ENCODE data around the gene UBR4. TPM values are rescaled to one million over a fixed set of nuclear protein-coding genes. Genes with fewer than 3 reads are reported as not detected.

The UBR4 gene
- polyA plus RNA-seq, 3 donors from 2014 or later, result 1.5 to 23.7 (median 8.0) TPM

GRCh38 chr1:19045898-19046880, 163.9 kb downstream of the UBR4 start:
- Mint-ChIP-seq H3K9me3 (no peaks in the 10 kb centered on the region), H3K27me3 (ENCODE audit: low read depth in 3 of 3) (peaks cover 6 to 15% (median 10%) of the 10 kb centered on the region in 3 donors), H3K4me1 (peaks cover 6 to 7% of the 10 kb centered on the region in 2 donors), H3K27ac (peak overlapping the region in 1 of 6 donors; percentile 68), H3K36me3 (no peaks in the 10 kb centered on the region), H3K4me3 (peak overlapping the region in 1 of 5 donors; percentile 77)
- no peak for DNase-seq

- H3K27me3 Mint-ChIP-seq (ENCODE audit: low read depth in 3 of 3), result peaks cover 8 to 12% (median 10%) of the 10 kb centered on the region in 3 donors
- peak overlapping the region in 3 of 5 donors; percentile 17 to 77 (median 38) for H3K4me3 Mint-ChIP-seq
- H3K4me1 Mint-ChIP-seq, result peaks cover 6 to 7% of the 10 kb centered on the region in 2 donors
- H3K27ac Mint-ChIP-seq, result peak overlapping the region in 1 of 6 donors; percentile 68
- no peaks in the 10 kb centered on the region for H3K9me3 Mint-ChIP-seq
- no peaks in the 10 kb centered on the region for H3K36me3 Mint-ChIP-seq
- DNase-seq, result peak; percentile 22 to 62 (median 22)
Measured at GRCh38 chr1:19044975-19045831, 164.9 kb downstream of the UBR4 start.

DNA sequence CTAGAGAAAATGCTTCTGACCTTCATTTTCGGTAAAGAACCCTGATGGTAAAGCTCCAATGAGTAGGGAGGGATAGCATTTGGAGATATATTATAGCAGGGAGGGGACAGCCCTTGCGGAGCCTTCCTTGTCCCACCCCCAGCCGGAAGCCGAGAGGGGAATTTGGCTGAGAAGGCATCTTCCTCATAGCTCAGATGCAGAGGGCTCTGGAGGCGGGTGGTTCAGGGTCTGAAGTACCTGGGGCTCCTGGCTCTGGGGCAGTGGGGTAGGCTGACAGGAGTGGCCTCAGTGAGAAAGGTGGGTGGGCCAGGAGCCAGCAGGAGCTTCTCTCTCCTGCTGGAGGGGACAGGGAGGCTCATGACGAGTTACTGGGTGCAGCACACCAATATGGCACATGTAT, 165.6 kb downstream of the UBR4 start:
- peaks cover 8 to 12% (median 10%) of the 10 kb centered on the region in 3 donors for H3K27me3 Mint-ChIP-seq (ENCODE audit: low read depth in 3 of 3)
- no peaks in the 10 kb centered on the region for H3K9me3 Mint-ChIP-seq
- H3K36me3 Mint-ChIP-seq, result no peaks in the 10 kb centered on the region
- peaks cover 6 to 7% of the 10 kb centered on the region in 2 donors for H3K4me1 Mint-ChIP-seq
- no peak overlapping the region for H3K27ac Mint-ChIP-seq
- DNase-seq, result no peak
- peak overlapping the region in 1 of 5 donors; percentile 38 for H3K4me3 Mint-ChIP-seq

DNA sequence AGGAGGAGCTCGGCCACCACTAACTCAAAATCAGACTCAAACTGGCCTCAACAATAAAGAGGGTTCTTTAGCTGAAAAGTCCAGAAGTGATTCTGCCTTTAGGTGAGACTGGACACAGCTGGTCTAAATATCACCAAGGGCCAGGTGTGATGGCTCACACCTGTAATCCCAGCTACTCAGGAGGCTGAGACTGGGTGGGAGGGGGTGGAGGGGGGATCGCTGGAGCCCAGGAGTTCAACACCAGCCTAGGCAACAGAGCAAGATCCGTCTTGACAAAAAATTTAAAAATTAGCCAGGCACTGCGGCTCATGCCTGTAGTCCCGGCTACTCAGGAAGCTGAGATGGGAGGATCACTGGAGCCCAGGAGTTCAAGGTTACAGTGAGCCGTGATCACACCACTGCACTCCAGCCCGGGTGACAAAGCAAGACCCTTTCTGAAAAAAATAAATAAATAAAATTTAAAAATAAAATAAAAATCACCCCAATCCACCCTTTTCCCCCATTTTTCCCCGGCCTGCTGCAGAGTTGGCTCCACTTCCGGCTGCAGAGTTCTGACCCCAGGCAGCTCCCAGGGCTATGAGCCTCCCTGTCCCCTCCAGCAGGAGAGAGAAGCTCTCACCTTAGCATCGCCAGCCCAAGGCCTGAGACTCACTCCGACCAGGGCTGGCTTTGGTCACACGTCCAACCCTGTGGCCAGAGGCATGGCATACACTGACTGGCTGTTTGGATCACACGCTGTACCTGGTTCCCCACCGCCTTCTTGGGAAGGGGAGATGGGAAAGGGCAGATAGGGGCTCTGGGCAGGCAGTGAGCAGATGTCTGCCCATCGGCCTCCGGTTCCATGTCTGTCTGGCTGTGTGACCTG, 166.3 kb downstream of the UBR4 start:
- no peak for DNase-seq
- H3K27me3 Mint-ChIP-seq (ENCODE audit: low read depth in 3 of 3), result peaks cover 8 to 12% (median 10%) of the 10 kb centered on the region in 3 donors
- no peaks in the 10 kb centered on the region for H3K9me3 Mint-ChIP-seq
- peak overlapping the region in 1 of 5 donors; percentile 38 for H3K4me3 Mint-ChIP-seq
- no peak overlapping the region for H3K27ac Mint-ChIP-seq
- H3K36me3 Mint-ChIP-seq, result no peaks in the 10 kb centered on the region
- H3K4me1 Mint-ChIP-seq, result peaks cover 6 to 7% of the 10 kb centered on the region in 2 donors

DNA sequence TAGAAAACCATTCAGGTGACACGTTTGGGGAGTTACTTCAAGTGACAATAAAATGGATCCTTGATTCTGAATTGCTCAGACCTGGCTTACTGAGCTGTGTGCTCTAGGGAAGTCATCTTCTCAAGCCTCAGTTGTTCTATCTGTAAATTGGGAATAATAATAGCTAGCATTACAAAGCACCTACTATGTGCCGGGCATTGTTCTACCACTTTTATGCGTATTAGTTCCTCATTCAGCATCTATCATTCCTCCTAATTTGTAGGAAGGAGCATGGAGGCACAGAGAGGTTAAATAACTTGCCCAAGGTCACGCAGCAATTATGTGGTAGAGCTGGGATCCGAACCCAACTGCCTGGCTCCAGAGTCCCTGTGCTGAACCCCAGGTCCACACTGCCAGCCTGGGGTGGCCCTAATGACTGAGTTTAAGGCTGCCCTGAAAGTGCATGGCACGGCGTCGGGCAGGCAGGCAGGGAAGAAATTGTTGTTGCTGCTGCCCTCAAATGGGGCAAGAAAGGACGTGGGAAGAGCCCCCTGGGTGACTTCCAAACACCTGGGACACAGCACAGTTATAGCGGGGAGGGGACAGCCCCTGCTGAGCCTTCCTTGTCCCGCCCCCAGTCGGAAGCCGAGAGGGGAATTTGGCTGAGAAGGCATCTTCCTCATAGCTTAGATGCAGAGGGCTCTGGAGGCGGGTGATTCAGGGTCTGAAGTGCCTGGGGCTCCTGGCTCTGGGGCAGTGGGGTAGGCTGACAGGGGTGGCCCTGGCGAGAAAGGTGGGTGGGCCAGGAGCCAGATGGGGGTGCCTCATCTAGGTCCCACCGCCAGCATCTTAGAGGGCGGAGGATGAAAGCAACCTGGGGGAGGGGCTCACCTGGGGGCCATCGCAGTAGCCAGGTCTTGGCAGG, 167.1 kb downstream of the UBR4 start:
- Mint-ChIP-seq H3K36me3 (no peaks in the 10 kb centered on the region), H3K27me3 (ENCODE audit: low read depth in 3 of 3) (peaks cover 8 to 12% (median 10%) of the 10 kb centered on the region in 3 donors), H3K27ac (no peak overlapping the region), H3K4me1 (peaks cover 6 to 7% of the 10 kb centered on the region in 2 donors), H3K4me3 (no peak overlapping the region), H3K9me3 (no peaks in the 10 kb centered on the region)
- no peak for DNase-seq

- Mint-ChIP-seq H3K9me3 (no peaks in the 10 kb centered on the region), H3K27ac (no peak overlapping the region), H3K4me1 (peaks cover 2% of the 10 kb centered on the region in 2 donors), H3K4me3 (no peak overlapping the region), H3K27me3 (ENCODE audit: low read depth in 3 of 3) (peaks cover 10 to 16% (median 14%) of the 10 kb centered on the region in 3 donors), H3K36me3 (no peaks in the 10 kb centered on the region)
- no peak for DNase-seq
Measured at GRCh38 chr1:19040010-19040680, 169.9 kb downstream of the UBR4 start.

DNA sequence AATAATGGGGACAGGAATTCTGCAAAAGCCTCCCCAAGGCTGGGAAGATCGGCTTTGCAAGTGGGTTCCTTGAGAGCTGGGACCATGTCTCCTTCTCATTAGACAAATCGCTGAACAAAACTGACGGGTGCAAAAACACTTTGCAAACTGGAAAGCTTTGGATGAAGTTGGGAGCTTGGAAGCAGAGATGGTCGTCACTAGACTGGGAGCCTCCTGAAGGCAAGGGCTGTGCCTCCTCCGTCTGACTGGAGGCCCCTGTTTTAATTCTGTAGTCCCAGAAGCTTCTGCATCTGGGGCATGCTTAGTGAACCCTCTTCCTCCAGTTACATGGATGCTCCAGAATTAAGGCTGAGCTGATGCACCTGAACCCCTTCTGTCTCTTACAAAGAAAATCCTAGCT, 171.3 kb downstream of the UBR4 start:
- H3K27me3 Mint-ChIP-seq (ENCODE audit: low read depth in 3 of 3), result peaks cover 10 to 16% (median 14%) of the 10 kb centered on the region in 3 donors
- no peak overlapping the region for H3K27ac Mint-ChIP-seq
- DNase-seq, result no peak
- no peak overlapping the region for H3K4me3 Mint-ChIP-seq
- no peaks in the 10 kb centered on the region for H3K4me1 Mint-ChIP-seq
- no peaks in the 10 kb centered on the region for H3K9me3 Mint-ChIP-seq
- H3K36me3 Mint-ChIP-seq, result no peaks in the 10 kb centered on the region

- no peak for DNase-seq
- Mint-ChIP-seq H3K36me3 (no peaks in the 10 kb centered on the region), H3K4me3 (no peak overlapping the region), H3K27ac (no peak overlapping the region), H3K4me1 (no peaks in the 10 kb centered on the region), H3K9me3 (no peaks in the 10 kb centered on the region), H3K27me3 (ENCODE audit: low read depth in 3 of 3) (peaks cover 7 to 16% (median 10%) of the 10 kb centered on the region in 3 donors)
Measured at GRCh38 chr1:19038096-19038495, 172.0 kb downstream of the UBR4 start.

GRCh38 chr1:19037659-19038058, 172.4 kb downstream of the UBR4 start:
- Mint-ChIP-seq H3K9me3 (no peaks in the 10 kb centered on the region), H3K4me1 (no peaks in the 10 kb centered on the region), H3K27ac (no peak overlapping the region), H3K27me3 (ENCODE audit: low read depth in 3 of 3) (peaks cover 5 to 14% (median 10%) of the 10 kb centered on the region in 3 donors), H3K4me3 (no peak overlapping the region), H3K36me3 (no peaks in the 10 kb centered on the region)
- no peak for DNase-seq

DNA sequence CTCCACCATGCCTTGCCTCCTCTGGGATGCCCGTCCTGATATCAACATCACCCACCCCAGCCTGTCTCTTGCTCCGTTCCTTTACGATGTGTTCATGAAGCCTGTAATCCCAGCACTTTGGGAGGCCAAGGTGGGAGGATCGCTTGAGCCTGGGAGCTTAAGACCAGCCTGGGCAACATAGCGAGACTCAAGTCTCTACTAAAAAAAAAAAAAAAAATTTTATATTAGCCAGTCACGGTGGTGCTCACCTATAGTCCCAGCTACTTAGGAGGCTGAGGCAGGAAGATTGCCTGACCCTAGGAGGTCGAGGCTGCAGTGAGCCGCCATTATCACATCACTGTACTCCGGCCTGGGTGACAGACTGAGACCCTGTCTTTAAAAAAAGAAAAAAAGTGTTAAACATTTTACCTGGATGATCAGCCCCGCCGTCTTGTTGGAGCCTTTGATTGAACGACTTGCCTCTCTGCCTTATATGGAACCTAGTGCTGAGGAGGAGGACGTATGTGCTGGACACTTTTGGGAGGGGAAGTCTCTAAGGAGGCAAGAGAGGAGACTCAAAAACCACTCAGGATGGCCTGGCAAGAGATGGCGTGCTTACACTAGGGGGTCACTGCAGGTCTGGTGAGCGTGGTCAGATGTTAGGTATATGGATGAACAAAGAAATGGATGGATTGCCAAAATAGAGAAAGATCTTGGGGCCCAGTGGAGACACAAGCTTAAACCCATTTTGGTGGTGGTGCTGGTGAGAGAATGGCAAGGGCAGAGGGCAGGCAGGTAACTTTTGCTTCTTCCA, 173.1 kb downstream of the UBR4 start:
- DNase-seq, result no peak
- Mint-ChIP-seq H3K27ac (no peak overlapping the region), H3K27me3 (ENCODE audit: low read depth in 3 of 3) (peaks cover 5 to 11% (median 6%) of the 10 kb centered on the region in 3 donors), H3K4me3 (no peak overlapping the region), H3K4me1 (no peaks in the 10 kb centered on the region), H3K9me3 (no peaks in the 10 kb centered on the region), H3K36me3 (no peaks in the 10 kb centered on the region)

DNA sequence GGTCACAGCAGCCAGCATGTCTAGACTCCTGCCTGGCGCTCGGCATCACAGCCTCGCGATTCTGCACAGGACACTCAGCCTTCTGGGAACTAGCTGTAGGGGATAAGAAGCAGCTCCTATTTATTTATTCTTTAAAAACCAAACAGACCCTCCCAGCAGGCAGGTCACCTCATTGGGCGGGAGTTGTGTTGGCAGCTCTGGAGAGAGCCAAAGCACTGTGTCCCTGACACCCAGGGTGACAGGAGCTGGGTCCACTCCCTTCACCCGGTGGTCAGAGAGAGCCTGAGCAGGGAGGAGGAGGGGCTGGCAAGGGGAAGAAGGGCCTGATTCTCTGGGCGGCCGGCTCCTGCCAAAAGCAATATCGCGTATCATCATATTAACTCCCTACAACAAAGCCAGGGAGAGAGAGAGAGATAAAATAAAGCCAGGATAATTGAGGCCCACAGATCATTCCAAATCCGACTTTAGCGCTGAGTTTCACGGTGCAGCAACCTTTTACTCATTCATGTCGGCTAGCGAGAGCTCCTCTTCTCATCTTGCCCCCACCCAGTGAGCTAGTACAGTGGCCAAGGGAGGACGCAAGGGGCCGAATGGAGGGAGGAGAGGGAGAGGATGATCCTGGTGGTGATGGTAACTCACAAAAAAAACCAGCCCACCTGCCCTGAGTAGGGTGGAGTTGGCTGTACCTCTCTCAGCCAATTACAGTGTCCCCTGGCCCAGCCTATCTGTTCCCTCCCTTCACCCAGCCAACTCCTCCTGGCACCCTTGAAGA, 173.8 kb downstream of the UBR4 start:
- Mint-ChIP-seq H3K4me1 (no peaks in the 10 kb centered on the region), H3K27ac (no peak overlapping the region)

More for the DNA sequence above, 173.8 kb downstream of the UBR4 start:
- H3K27me3 Mint-ChIP-seq (ENCODE audit: low read depth in 3 of 3), result peaks cover 5 to 6% (median 5%) of the 10 kb centered on the region in 3 donors
- no peaks in the 10 kb centered on the region for H3K36me3 Mint-ChIP-seq
- DNase-seq, result no peak
- H3K9me3 Mint-ChIP-seq, result no peaks in the 10 kb centered on the region
- H3K4me3 Mint-ChIP-seq, result no peak overlapping the region
